DMS 273 treated with DMSO at 0.1 percent for 48 hours (cell line): Measurements from ENCODE around the gene CSF1R.

Experiments used
- DNase-seq: peaks from one replicate; lab custom pipeline; 2025; lab: John Stamatoyannopoulos, UW

Gene CSF1R

GRCh38 chr5:150022681-150023080, 63.7 kb downstream of the CSF1R start:
- DNase-seq = no peak

GRCh38 chr5:150022158-150022531, 64.2 kb downstream of the CSF1R start:
- DNase-seq = no peak

GRCh38 chr5:150021491-150022157, 64.7 kb downstream of the CSF1R start:
- DNase-seq = no peak

GRCh38 chr5:150020249-150020648, 66.1 kb downstream of the CSF1R start:
- no peak for DNase-seq

- no peak for DNase-seq
Measured at GRCh38 chr5:150017226-150018005, 68.9 kb downstream of the CSF1R start.

- DNase-seq = no peak
Measured at GRCh38 chr5:150016537-150016936, 69.8 kb downstream of the CSF1R start.

- DNase-seq = no peak
Measured at GRCh38 chr5:150015415-150015814, 70.9 kb downstream of the CSF1R start.

- DNase-seq = no peak
Measured at GRCh38 chr5:150014456-150014855, 71.9 kb downstream of the CSF1R start.

- no peak for DNase-seq
Measured at GRCh38 chr5:150013931-150014330, 72.4 kb downstream of the CSF1R start.

GRCh38 chr5:150009671-150010387, 76.5 kb downstream of the CSF1R start:
- no peak for DNase-seq

- no peak for DNase-seq
Measured at GRCh38 chr5:150007050-150007449, 79.3 kb downstream of the CSF1R start.

GRCh38 chr5:150006318-150006717, 80.0 kb downstream of the CSF1R start:
- no peak for DNase-seq
